Upper lobe of right lung (tissue), 1 donor: ENCODE measurements around the gene DIS3L2. TPM values are rescaled to one million over a fixed set of nuclear protein-coding genes. Genes with fewer than 3 reads are reported as not detected.

Experiments used
- ATAC-seq: fragments of 200-7000 bp; cut with Tn5 transposase; one replicate; pipeline ENCODE4 v1.9.1; 2020; ENCODE audit warnings: mild to moderate bottlenecking, moderate library complexity
- DNase-seq: peaks from one replicate; pipeline ENCODE4 v3.0.0-alpha.2; 2020
- H3K27ac ChIP-seq: fragments of 200-600 bp; one replicate; pipeline ENCODE4 v1.8.0; 2022
- H3K27me3 ChIP-seq: fragments of 200-600 bp; one replicate; pipeline ENCODE4 v1.8.0; 2022; ENCODE audit warnings: mild to moderate bottlenecking
- H3K36me3 ChIP-seq: fragments of 200-600 bp; one replicate; pipeline ENCODE4 v1.8.0; 2022
- H3K4me1 ChIP-seq: fragments of 200-600 bp; one replicate; pipeline ENCODE4 v1.8.0; 2022
- H3K4me3 ChIP-seq: fragments of 200-600 bp; one replicate; pipeline ENCODE4 v1.8.0; 2022; ENCODE audit warnings: mild to moderate bottlenecking
- H3K9me3 ChIP-seq: fragments of 200-600 bp; one replicate; pipeline ENCODE4 v1.8.0; 2022
- intact Hi-C: fragments of 100-400 bp; cut with DNase I; formaldehyde crosslinking; loops from one replicate; pipeline ENCODE4 v1.11.0; 2022
- total RNA-seq: library from RNA; stranded (reverse); fragmentation: NEBNext Ultra II Directional; extraction: Animal tissue kit (Norgen Biotek cat#: 25700); gene quantifications from one replicate; pipeline ENCODE4 v1.2.1, GENCODE V29; 2021
- TF ChIP-seq, protein P1 (sequence below): fragments of 200-600 bp; IDR thresholded peaks from one replicate; pipeline ENCODE4 v1.8.0; 2022; ENCODE audit warnings: antibody characterized with exemption
- donor health status: DM: no; HTN: yes; CAD: no; lungs with severe emphysema.

Gene DIS3L2
- total RNA-seq, 1 donor from 2014 or later, result 35.8 TPM

DNA sequence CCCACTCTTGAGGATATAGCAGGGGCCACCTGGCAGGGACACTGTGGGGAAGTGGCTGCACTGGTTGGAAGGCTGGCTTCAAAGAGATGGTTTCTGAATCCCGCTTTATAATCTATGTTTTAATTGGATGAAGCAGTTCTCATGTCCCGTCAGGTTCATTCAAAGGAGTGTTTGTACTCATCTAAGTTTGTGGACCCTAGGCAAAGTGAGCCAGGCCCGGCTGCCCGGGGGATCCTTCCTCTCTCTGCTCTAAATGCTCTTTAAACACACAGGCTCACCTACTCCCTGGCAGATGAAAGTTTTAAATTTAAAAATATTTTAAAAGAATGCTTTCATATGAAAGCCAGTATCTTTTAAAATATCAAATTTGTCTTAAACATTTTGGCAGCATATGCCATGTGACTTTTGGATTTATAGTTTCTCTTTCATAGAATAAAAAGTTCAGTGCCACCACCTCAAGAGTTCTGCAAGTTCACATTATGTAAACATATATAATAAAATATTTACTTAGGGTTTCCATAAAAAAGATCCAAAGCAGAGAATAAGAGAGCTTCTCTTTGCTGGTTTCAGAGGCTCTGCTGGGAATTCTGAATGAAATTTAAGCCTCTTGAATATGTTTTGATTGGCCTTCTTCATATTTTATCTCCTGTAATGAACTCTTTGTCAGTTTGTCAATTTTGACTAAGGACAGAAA is 273.6 kb downstream of the DIS3L2 start:
- Histone ChIP-seq H3K27me3 (no peaks in the 10 kb centered on the region), H3K27ac (no peak overlapping the region), H3K4me3 (no peak overlapping the region), H3K36me3 (peaks cover 12% of the 10 kb centered on the region), H3K4me1 (no peaks in the 10 kb centered on the region), H3K9me3 (no peaks in the 10 kb centered on the region)
- DNase-seq (no peak), ATAC-seq (no peak)
- TF ChIP-seq, protein P1, sequence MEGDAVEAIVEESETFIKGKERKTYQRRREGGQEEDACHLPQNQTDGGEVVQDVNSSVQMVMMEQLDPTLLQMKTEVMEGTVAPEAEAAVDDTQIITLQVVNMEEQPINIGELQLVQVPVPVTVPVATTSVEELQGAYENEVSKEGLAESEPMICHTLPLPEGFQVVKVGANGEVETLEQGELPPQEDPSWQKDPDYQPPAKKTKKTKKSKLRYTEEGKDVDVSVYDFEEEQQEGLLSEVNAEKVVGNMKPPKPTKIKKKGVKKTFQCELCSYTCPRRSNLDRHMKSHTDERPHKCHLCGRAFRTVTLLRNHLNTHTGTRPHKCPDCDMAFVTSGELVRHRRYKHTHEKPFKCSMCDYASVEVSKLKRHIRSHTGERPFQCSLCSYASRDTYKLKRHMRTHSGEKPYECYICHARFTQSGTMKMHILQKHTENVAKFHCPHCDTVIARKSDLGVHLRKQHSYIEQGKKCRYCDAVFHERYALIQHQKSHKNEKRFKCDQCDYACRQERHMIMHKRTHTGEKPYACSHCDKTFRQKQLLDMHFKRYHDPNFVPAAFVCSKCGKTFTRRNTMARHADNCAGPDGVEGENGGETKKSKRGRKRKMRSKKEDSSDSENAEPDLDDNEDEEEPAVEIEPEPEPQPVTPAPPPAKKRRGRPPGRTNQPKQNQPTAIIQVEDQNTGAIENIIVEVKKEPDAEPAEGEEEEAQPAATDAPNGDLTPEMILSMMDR, result no peak
- intact Hi-C loops, result no loop called here

DNA sequence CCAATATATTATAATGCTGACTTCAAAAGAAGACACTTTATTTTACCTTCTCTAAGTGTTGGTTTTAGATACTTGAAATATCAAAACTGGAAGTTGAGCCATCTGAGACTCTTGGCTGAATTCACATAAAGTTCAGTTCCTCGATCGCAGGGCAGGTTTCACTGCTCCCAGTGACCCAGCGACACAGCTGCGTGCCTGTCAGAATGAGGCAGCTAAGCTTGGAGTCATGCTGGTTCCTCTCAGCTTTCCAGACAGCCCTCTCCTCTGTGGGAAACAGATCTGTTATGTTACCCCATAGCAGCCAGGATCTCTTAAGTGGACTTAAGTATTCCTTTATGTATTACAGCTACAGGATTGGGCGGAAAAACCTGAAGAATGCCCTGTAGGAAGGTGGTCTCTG is 274.2 kb downstream of the DIS3L2 start:
- no peak overlapping the region for H3K4me3 ChIP-seq
- H3K9me3 ChIP-seq, result no peaks in the 10 kb centered on the region
- no peaks in the 10 kb centered on the region for H3K27me3 ChIP-seq
- no peaks in the 10 kb centered on the region for H3K4me1 ChIP-seq
- peaks cover 12% of the 10 kb centered on the region for H3K36me3 ChIP-seq
- no peak for DNase-seq
- ATAC-seq, result peak; percentile 55
- no peak overlapping the region for H3K27ac ChIP-seq
- TF ChIP-seq, protein P1, result no peak
- intact Hi-C loops, result no loop called here

DNA sequence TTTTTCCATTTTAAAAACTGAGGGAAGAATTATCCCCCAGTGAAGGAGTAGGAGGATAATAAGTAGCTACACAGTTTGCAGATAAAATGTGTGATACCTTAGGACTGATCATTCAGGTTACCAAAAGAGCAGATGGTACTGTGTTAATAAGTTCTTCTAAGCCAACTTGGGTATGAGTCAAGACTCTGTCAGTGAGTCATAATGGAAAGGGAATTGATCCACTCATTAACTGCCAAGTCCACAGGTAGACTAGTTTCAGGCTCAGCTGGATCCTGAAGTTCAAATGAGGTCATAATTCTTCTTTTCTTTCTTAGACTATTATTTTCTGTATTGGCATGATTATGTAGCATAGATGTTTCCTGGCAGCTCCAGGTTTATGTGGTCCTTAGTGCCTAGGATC is 274.7 kb downstream of the DIS3L2 start:
- intact Hi-C loops, result no loop called here
- no peaks in the 10 kb centered on the region for H3K4me1 ChIP-seq
- ATAC-seq (no peak), DNase-seq (no peak)
- H3K36me3 ChIP-seq, result peaks cover 12% of the 10 kb centered on the region
- H3K27ac ChIP-seq, result no peak overlapping the region
- TF ChIP-seq, protein P1, result no peak
- H3K9me3 ChIP-seq, result no peaks in the 10 kb centered on the region
- H3K27me3 ChIP-seq, result no peaks in the 10 kb centered on the region
- H3K4me3 ChIP-seq, result no peak overlapping the region

DNA sequence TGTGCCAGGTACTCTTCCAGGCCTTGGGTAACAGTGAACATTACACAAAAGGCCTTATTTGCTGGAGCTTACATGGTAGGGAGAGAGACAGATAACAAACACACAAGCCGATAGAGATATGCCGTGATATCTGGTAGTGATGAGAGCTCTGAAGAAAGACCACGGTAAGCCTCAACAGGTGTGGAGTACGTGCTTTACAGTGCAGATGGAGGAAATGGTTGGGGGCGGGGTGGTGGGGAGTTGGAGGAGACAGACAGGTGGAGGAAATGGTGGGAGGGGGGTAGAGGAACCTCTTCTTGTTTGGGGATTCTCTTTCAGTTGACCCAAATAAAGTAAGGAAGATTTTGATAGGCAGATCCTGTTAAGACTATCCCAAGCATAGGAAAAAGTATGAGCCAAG is 276.0 kb downstream of the DIS3L2 start:
- Histone ChIP-seq H3K36me3 (peaks cover 12% of the 10 kb centered on the region), H3K27ac (no peak overlapping the region), H3K9me3 (no peaks in the 10 kb centered on the region), H3K4me1 (no peaks in the 10 kb centered on the region), H3K4me3 (no peak overlapping the region), H3K27me3 (no peaks in the 10 kb centered on the region)
- ATAC-seq (no peak), DNase-seq (no peak)
- intact Hi-C loops, result no loop called here
- TF ChIP-seq, protein P1, result no peak

DNA sequence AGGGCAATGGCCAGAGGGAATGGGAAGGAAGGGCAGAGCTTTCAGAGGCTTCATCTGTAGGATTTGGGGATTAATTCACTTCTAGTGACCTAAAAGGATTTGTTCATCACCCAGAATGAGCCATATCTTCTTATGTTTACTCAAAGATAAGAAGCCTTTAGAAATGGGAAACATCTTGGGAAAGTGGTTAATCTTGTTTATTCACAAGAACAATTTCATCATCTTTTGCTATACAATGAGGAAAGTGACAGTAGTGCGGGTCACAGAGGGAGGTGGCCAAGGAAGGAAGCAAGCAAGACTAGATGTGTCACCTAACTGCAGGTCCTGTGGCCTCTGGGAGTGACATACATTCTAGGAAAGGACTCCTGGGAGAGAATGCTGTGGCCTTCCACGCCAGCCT is 276.6 kb downstream of the DIS3L2 start:
- Histone ChIP-seq H3K36me3 (peaks cover 12% of the 10 kb centered on the region), H3K9me3 (no peaks in the 10 kb centered on the region), H3K27me3 (no peaks in the 10 kb centered on the region), H3K4me1 (no peaks in the 10 kb centered on the region), H3K27ac (no peak overlapping the region), H3K4me3 (no peak overlapping the region)
- TF ChIP-seq, protein P1, result no peak
- intact Hi-C loops, result no loop called here
- ATAC-seq (no peak), DNase-seq (no peak)

DNA sequence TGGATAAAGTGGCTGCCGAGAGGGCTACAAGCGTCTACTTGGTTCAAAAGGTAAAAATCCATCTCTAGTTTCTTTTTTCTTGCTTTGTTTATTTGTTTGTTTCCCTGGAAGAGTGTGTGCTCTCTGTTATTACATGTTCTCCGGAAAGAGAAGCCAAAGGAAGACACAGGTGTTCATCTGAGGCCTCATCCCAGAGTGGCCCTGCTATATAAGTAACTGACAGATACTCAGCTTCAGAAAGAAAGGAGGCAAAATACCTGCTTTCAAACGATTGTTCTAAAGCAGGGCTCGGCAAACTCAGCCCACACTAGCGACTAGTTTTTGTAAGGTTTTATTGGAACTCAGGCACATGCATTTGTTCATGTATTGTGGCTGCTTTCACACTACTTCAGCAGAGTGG is 277.1 kb downstream of the DIS3L2 start:
- DNase-seq (no peak), ATAC-seq (no peak)
- no peaks in the 10 kb centered on the region for H3K27me3 ChIP-seq
- H3K4me3 ChIP-seq, result no peak overlapping the region
- H3K27ac ChIP-seq, result no peak overlapping the region
- no peaks in the 10 kb centered on the region for H3K9me3 ChIP-seq
- intact Hi-C loops, result no loop called here
- TF ChIP-seq, protein P1, result no peak
- no peaks in the 10 kb centered on the region for H3K4me1 ChIP-seq
- H3K36me3 ChIP-seq, result peaks cover 12% of the 10 kb centered on the region
